Measurements from ENCODE around the gene TMCC3. TPM values are rescaled to one million over a fixed set of nuclear protein-coding genes. Genes with fewer than 3 reads are reported as not detected.

Gene TMCC3
- total RNA-seq, 2 experiments from 2014 or later: 0.11 to 0.25 TPM

- Mint-ChIP-seq H3K4me1 (ENCODE audit: low read depth) (no peaks in the 10 kb centered on the region), H3K4me3 (no peak overlapping the region), H3K36me3 (ENCODE audit: low read depth) (no peaks in the 10 kb centered on the region), H3K9me3 (no peaks in the 10 kb centered on the region), H3K27ac (no peak overlapping the region), H3K27me3 (peaks cover 1% of the 10 kb centered on the region)
- ChIA-PET POLR2A (interaction anchor here (1.0 kb wide), 1 partner anchor 44 kb away, joined by 4 read pairs; no protein-coding TSS in a partner anchor), CTCF (no interaction called here)
- ATAC-seq: no peak
- TF ChIP-seq CTCF (IDR thresholded peaks at IDR 0.05): no peak
- intact Hi-C loops (cut with micrococcal nuclease): no loop called here
- no peak for DNase-seq
Observed at GRCh38 chr12:94667031-94667540, 16.7 kb upstream of the TMCC3 start.

GRCh38 chr12:94666158-94666557, 15.8 kb upstream of the TMCC3 start:
- H3K27ac Mint-ChIP-seq: no peak overlapping the region
- no peaks in the 10 kb centered on the region for H3K9me3 Mint-ChIP-seq
- no peaks in the 10 kb centered on the region for H3K36me3 Mint-ChIP-seq (ENCODE audit: low read depth)
- CTCF ChIA-PET: interaction anchor here (1.4 kb wide), 1 partner anchor 28 kb away, joined by 3 read pairs; no protein-coding TSS in a partner anchor
- TF ChIP-seq CTCF (IDR thresholded peaks at IDR 0.05): no peak
- POLR2A ChIA-PET: interaction anchor here (1.0 kb wide), 1 partner anchor 43 kb away, joined by 4 read pairs; no protein-coding TSS in a partner anchor
- H3K27me3 Mint-ChIP-seq: peaks cover 1% of the 10 kb centered on the region
- H3K4me3 Mint-ChIP-seq: no peak overlapping the region
- intact Hi-C loops (cut with micrococcal nuclease): no loop called here
- H3K4me1 Mint-ChIP-seq (ENCODE audit: low read depth): no peaks in the 10 kb centered on the region
- no peak for DNase-seq
- no peak for ATAC-seq

- Mint-ChIP-seq H3K36me3 (ENCODE audit: low read depth) (no peaks in the 10 kb centered on the region), H3K9me3 (no peaks in the 10 kb centered on the region), H3K27me3 (peaks cover 1% of the 10 kb centered on the region), H3K4me1 (ENCODE audit: low read depth) (no peaks in the 10 kb centered on the region), H3K4me3 (no peak overlapping the region), H3K27ac (no peak overlapping the region)
- ATAC-seq (no peak), DNase-seq (no peak)
- intact Hi-C loops (cut with micrococcal nuclease): no loop called here
- POLR2A ChIA-PET: interaction anchor here (1.2 kb wide), 1 partner anchor 68 kb away, joined by 3 read pairs; no protein-coding TSS in a partner anchor
- CTCF ChIA-PET: interaction anchor here (1.1 to 1.4 kb wide), 2 partner anchors 10 to 41 kb away, joined by 3 to 4 read pairs; no protein-coding TSS in a partner anchor
- no peak for TF ChIP-seq CTCF (IDR thresholded peaks at IDR 0.05)
Observed at GRCh38 chr12:94663702-94664101, 13.3 kb upstream of the TMCC3 start.

- no peak for ATAC-seq
- TF ChIP-seq CTCF (IDR thresholded peaks at IDR 0.05): no peak
Observed at GRCh38 chr12:94663071-94663470, 12.7 kb upstream of the TMCC3 start.

GRCh38 chr12:94660436-94660835, 10.1 kb upstream of the TMCC3 start:
- H3K27ac Mint-ChIP-seq: no peak overlapping the region
- no peaks in the 10 kb centered on the region for H3K36me3 Mint-ChIP-seq (ENCODE audit: low read depth)
- intact Hi-C loops (cut with micrococcal nuclease): no loop called here
- H3K9me3 Mint-ChIP-seq: no peaks in the 10 kb centered on the region
- no peak overlapping the region for H3K4me3 Mint-ChIP-seq
- ChIA-PET POLR2A (no interaction called here), CTCF (no interaction called here)
- no peaks in the 10 kb centered on the region for H3K4me1 Mint-ChIP-seq (ENCODE audit: low read depth)
- ATAC-seq (no peak), DNase-seq (no peak)
- H3K27me3 Mint-ChIP-seq: no peaks in the 10 kb centered on the region
- TF ChIP-seq CTCF (IDR thresholded peaks at IDR 0.05): no peak

More at GRCh38 chr12:94663071-94663470, 12.7 kb upstream of the TMCC3 start:
- intact Hi-C loops (cut with micrococcal nuclease): no loop called here
- ChIA-PET POLR2A (no interaction called here), CTCF (interaction anchor here (1.1 to 1.4 kb wide), 2 partner anchors 11 to 42 kb away, joined by 3 to 4 read pairs; no protein-coding TSS in a partner anchor)
- no peak for DNase-seq
- Mint-ChIP-seq H3K4me3 (no peak overlapping the region), H3K4me1 (ENCODE audit: low read depth) (no peaks in the 10 kb centered on the region), H3K27ac (no peak overlapping the region), H3K9me3 (no peaks in the 10 kb centered on the region), H3K27me3 (peaks cover 1% of the 10 kb centered on the region), H3K36me3 (ENCODE audit: low read depth) (no peaks in the 10 kb centered on the region)
